ENCODE measurements around the gene IMMP2L.

The IMMP2L gene

GRCh38 chr7:111137296-111138192 is 424.7 kb downstream of the IMMP2L start:
- ATAC-seq (ENCODE audit: low read depth) = peak; percentile 19; the same call in 1 of the 3 replicates
- Histone ChIP-seq H3K9me3 (ENCODE audit: severe bottlenecking) (no peaks in the 10 kb centered on the region), H3K4me3 (ENCODE audit: severe bottlenecking) (no peak overlapping the region), H3K27ac (ENCODE audit: poor library complexity, severe bottlenecking) (no peak overlapping the region), H3K27me3 (ENCODE audit: insufficient read depth, poor library complexity, severe bottlenecking) (no peaks in the 10 kb centered on the region), H3K4me1 (ENCODE audit: insufficient read depth, poor library complexity, severe bottlenecking) (peaks cover 8% of the 10 kb centered on the region), H3K36me3 (ENCODE audit: low read depth) (no peaks in the 10 kb centered on the region)
- DNase-seq (ENCODE audit: low spot score) = no peak
- TF ChIP-seq CTCF (IDR thresholded peaks at IDR 0.05; ENCODE audit: poor library complexity, severe bottlenecking) = no peak

- no peaks in the 10 kb centered on the region for H3K36me3 ChIP-seq (ENCODE audit: low read depth)
- ATAC-seq (ENCODE audit: low read depth) (no peak), DNase-seq (ENCODE audit: low spot score) (no peak)
- H3K4me1 ChIP-seq (ENCODE audit: insufficient read depth, poor library complexity, severe bottlenecking) = peaks cover under 1% of the 10 kb centered on the region
- TF ChIP-seq CTCF (IDR thresholded peaks at IDR 0.05; ENCODE audit: poor library complexity, severe bottlenecking) = no peak
- H3K4me3 ChIP-seq (ENCODE audit: severe bottlenecking) = no peak overlapping the region
- no peaks in the 10 kb centered on the region for H3K9me3 ChIP-seq (ENCODE audit: severe bottlenecking)
- H3K27ac ChIP-seq (ENCODE audit: poor library complexity, severe bottlenecking) = no peak overlapping the region
- H3K27me3 ChIP-seq (ENCODE audit: insufficient read depth, poor library complexity, severe bottlenecking) = no peaks in the 10 kb centered on the region
Measured at GRCh38 chr7:111132833-111133232, 429.5 kb downstream of the IMMP2L start.

GRCh38 chr7:111129435-111129834 is 432.9 kb downstream of the IMMP2L start:
- no peak for DNase-seq (ENCODE audit: low spot score)
- Histone ChIP-seq H3K4me1 (ENCODE audit: insufficient read depth, poor library complexity, severe bottlenecking) (no peaks in the 10 kb centered on the region), H3K27me3 (ENCODE audit: insufficient read depth, poor library complexity, severe bottlenecking) (no peaks in the 10 kb centered on the region), H3K36me3 (ENCODE audit: low read depth) (no peaks in the 10 kb centered on the region), H3K9me3 (ENCODE audit: severe bottlenecking) (no peaks in the 10 kb centered on the region), H3K27ac (ENCODE audit: poor library complexity, severe bottlenecking) (no peak overlapping the region), H3K4me3 (ENCODE audit: severe bottlenecking) (no peak overlapping the region)
- ATAC-seq (ENCODE audit: low read depth) = no peak
- TF ChIP-seq CTCF (IDR thresholded peaks at IDR 0.05; ENCODE audit: poor library complexity, severe bottlenecking) = no peak

GRCh38 chr7:111126987-111127386 is 435.3 kb downstream of the IMMP2L start:
- no peaks in the 10 kb centered on the region for H3K9me3 ChIP-seq (ENCODE audit: severe bottlenecking)
- H3K4me3 ChIP-seq (ENCODE audit: severe bottlenecking) = no peak overlapping the region
- no peaks in the 10 kb centered on the region for H3K27me3 ChIP-seq (ENCODE audit: insufficient read depth, poor library complexity, severe bottlenecking)
- H3K27ac ChIP-seq (ENCODE audit: poor library complexity, severe bottlenecking) = no peak overlapping the region
- ATAC-seq (ENCODE audit: low read depth) (peak; percentile 89), DNase-seq (ENCODE audit: low spot score) (no peak)
- TF ChIP-seq CTCF (IDR thresholded peaks at IDR 0.05; ENCODE audit: poor library complexity, severe bottlenecking) = no peak
- H3K36me3 ChIP-seq (ENCODE audit: low read depth) = no peaks in the 10 kb centered on the region
- H3K4me1 ChIP-seq (ENCODE audit: insufficient read depth, poor library complexity, severe bottlenecking) = no peaks in the 10 kb centered on the region

GRCh38 chr7:111115966-111116365 is 446.3 kb downstream of the IMMP2L start:
- no peak for ATAC-seq (ENCODE audit: low read depth)
- H3K36me3 ChIP-seq (ENCODE audit: low read depth) = no peaks in the 10 kb centered on the region
- no peaks in the 10 kb centered on the region for H3K9me3 ChIP-seq (ENCODE audit: severe bottlenecking)
- no peaks in the 10 kb centered on the region for H3K27me3 ChIP-seq (ENCODE audit: insufficient read depth, poor library complexity, severe bottlenecking)
- H3K27ac ChIP-seq (ENCODE audit: poor library complexity, severe bottlenecking) = no peak overlapping the region
- no peak overlapping the region for H3K4me3 ChIP-seq (ENCODE audit: severe bottlenecking)
- no peak for DNase-seq (ENCODE audit: low spot score)
- H3K4me1 ChIP-seq (ENCODE audit: insufficient read depth, poor library complexity, severe bottlenecking) = peaks cover 6% of the 10 kb centered on the region
- TF ChIP-seq CTCF (IDR thresholded peaks at IDR 0.05; ENCODE audit: poor library complexity, severe bottlenecking) = no peak

Data from RWPE2 (cell line).